ENCODE data around the gene ZC3H7B. TPM values are rescaled to one million over a fixed set of nuclear protein-coding genes. Genes with fewer than 3 reads are reported as not detected.
"Not testable (repeated sequence)": the region's sequence is repeated elsewhere in the genome, so short reads cannot be mapped to it uniquely, and the experiment has no call there.

The ZC3H7B gene
- polyA plus RNA-seq, 1 donor (not counting 4 experiments of a cell fraction or from before 2014, with no cell fraction given): 24.2 TPM

DNA sequence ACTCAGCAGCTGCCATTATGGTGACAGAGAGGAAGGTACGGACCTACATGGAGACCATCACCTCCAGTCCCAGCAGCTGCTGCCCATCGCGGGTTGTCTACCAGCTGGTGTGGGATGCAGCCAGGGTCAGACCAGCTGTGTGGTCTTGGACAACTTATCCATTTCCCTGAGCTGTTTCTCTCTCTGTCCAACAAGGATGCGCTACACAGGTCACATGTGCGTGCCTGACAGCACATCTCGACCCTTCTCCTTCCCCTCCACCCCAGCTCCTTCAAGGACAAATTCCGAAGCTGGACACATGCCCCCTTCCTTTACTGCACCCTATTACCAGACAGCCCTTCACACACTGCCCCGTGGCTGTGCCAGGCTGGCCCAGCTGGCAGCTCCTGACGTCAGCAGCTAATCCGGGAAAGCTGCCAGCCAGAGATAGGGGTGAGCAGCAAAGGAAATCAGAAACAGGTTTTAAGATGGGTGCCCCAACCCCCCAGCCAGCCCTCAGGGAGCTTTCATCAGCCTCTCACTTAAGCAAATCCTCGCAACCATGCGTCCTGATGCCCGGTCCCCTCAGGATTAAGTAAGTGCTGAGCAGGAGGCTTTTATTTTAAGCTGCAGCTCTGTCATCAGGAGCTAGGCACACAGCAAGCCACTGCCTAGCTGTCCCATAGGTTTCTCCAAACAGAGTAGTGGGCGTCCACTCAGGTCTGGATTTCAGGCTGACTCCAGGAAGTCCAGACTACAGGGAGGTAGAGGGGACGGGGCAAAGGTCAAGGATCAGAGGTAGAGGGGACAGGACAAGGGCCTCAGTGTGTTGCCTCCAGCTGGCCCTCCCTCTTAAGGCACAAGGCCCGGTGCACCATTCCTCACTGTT lies 100.7 kb downstream of the ZC3H7B start:
- H3K79me2 ChIP-seq (ENCODE audit: control insufficient read depth, insufficient read depth, low read length): no peaks in the 10 kb centered on the region
- dilution Hi-C loops (cut with MboI; ENCODE audit: extremely low pct_ligation_motif_present, low sequenced_read_pairs): no loop called here
- TF ChIP-seq, protein P1, sequence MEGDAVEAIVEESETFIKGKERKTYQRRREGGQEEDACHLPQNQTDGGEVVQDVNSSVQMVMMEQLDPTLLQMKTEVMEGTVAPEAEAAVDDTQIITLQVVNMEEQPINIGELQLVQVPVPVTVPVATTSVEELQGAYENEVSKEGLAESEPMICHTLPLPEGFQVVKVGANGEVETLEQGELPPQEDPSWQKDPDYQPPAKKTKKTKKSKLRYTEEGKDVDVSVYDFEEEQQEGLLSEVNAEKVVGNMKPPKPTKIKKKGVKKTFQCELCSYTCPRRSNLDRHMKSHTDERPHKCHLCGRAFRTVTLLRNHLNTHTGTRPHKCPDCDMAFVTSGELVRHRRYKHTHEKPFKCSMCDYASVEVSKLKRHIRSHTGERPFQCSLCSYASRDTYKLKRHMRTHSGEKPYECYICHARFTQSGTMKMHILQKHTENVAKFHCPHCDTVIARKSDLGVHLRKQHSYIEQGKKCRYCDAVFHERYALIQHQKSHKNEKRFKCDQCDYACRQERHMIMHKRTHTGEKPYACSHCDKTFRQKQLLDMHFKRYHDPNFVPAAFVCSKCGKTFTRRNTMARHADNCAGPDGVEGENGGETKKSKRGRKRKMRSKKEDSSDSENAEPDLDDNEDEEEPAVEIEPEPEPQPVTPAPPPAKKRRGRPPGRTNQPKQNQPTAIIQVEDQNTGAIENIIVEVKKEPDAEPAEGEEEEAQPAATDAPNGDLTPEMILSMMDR (optimal IDR thresholded peaks at IDR 0.05 in 1 of 3, IDR thresholded peaks at IDR 0.05 in 1 of 3, conservative IDR thresholded peaks at IDR 0.05 in 1 of 3; ENCODE audit: extremely low read depth in 1 of 3, insufficient read depth in 2 of 3, low read length in 3 of 3): no peak
- TF ChIP-seq EZH2 (IDR thresholded peaks at IDR 0.05; ENCODE audit: low read length): no peak
- H3K36me3 ChIP-seq (ENCODE audit: control insufficient read depth in 2 of 2, extremely low read depth in 1 of 2, insufficient read depth in 2 of 2, low read length in 2 of 2): peaks cover 0 to under 1% of the 10 kb centered on the region in 2 experiments
- peaks cover 13% of the 10 kb centered on the region for H3K4me1 ChIP-seq (ENCODE audit: control insufficient read depth, extremely low read depth, insufficient read depth, low read length)
- H3K9ac ChIP-seq (ENCODE audit: control insufficient read depth, extremely low read depth, insufficient read depth, low read length): peak overlapping the region; percentile 14
- no peak for DNase-seq (ENCODE audit: low read depth, low spot score)
- H3K4me2 ChIP-seq (ENCODE audit: control insufficient read depth, extremely low read depth, insufficient read depth, low read depth, low read length): peak overlapping the region; percentile 29
- H3K4me3 ChIP-seq (ENCODE audit: control insufficient read depth in 2 of 3, extremely low read depth in 1 of 3, insufficient read depth in 2 of 3, low read depth in 1 of 3, low read length in 3 of 3): no peak overlapping the region
- no peak overlapping the region for H2AFZ ChIP-seq (ENCODE audit: control insufficient read depth, low read length)
- FAIRE-seq: no peak
- no peaks in the 10 kb centered on the region for H3K9me1 ChIP-seq (ENCODE audit: control insufficient read depth, extremely low read depth, insufficient read depth, low read length)
- H4K20me1 ChIP-seq (ENCODE audit: control insufficient read depth, extremely low read depth, insufficient read depth, low read length): no peaks in the 10 kb centered on the region
- H3K27ac ChIP-seq (ENCODE audit: control insufficient read depth, insufficient read depth, low read length): no peak overlapping the region
- no peaks in the 10 kb centered on the region for H3K9me3 ChIP-seq (ENCODE audit: control insufficient read depth, low read depth, low read length)
- H3K27me3 ChIP-seq (ENCODE audit: control insufficient read depth, extremely low read depth, insufficient read depth, low read length): no peaks in the 10 kb centered on the region

DNA sequence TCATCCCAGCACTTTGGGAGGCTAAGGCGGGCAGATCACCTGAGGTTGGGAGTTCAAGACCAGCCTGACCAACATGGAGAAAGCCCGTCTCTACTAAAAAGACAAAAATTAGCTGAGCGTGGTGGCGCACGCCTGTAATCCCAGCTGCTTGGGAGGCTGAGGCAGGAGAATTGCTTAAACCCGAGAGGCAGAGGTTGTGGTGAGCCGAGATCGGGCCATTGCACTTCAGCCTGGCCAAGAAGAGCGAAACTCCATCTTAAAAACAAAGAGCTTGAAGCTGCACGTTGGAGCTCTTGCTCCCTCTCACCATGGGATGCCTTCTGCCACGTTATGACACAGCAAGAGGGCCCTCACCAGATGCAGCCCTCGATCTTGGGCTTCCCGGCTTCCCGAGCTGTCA lies 101.5 kb downstream of the ZC3H7B start:
- H3K27me3 ChIP-seq (ENCODE audit: control insufficient read depth, extremely low read depth, insufficient read depth, low read length); H3K9me1 ChIP-seq (ENCODE audit: control insufficient read depth, extremely low read depth, insufficient read depth, low read length); H3K9me3 ChIP-seq (ENCODE audit: control insufficient read depth, low read depth, low read length); H3K79me2 ChIP-seq (ENCODE audit: control insufficient read depth, insufficient read depth, low read length); H3K36me3 ChIP-seq (ENCODE audit: control insufficient read depth in 2 of 2, extremely low read depth in 1 of 2, insufficient read depth in 2 of 2, low read length in 2 of 2); FAIRE-seq; H3K4me3 ChIP-seq (ENCODE audit: control insufficient read depth in 2 of 3, extremely low read depth in 1 of 3, insufficient read depth in 2 of 3, low read depth in 1 of 3, low read length in 3 of 3); H4K20me1 ChIP-seq (ENCODE audit: control insufficient read depth, extremely low read depth, insufficient read depth, low read length); H3K9ac ChIP-seq (ENCODE audit: control insufficient read depth, extremely low read depth, insufficient read depth, low read length); H2AFZ ChIP-seq (ENCODE audit: control insufficient read depth, low read length); dilution Hi-C loops (cut with MboI; ENCODE audit: extremely low pct_ligation_motif_present, low sequenced_read_pairs); DNase-seq (ENCODE audit: low read depth, low spot score); H3K4me2 ChIP-seq (ENCODE audit: control insufficient read depth, extremely low read depth, insufficient read depth, low read depth, low read length); H3K27ac ChIP-seq (ENCODE audit: control insufficient read depth, insufficient read depth, low read length): not testable (repeated sequence)
- peaks cover 13% of the 10 kb centered on the region for H3K4me1 ChIP-seq (ENCODE audit: control insufficient read depth, extremely low read depth, insufficient read depth, low read length)

All from keratinocyte (primary cell).